H9 (cell line): ENCODE data around the gene SACM1L. TPM values are rescaled to one million over a fixed set of nuclear protein-coding genes. Genes with fewer than 3 reads are reported as not detected.
"Not testable (repeated sequence)": the region's sequence is repeated elsewhere in the genome, so short reads cannot be mapped to it uniquely, and the experiment has no call there.

Experiments used
- DNase-seq: peaks from one replicate; pipeline ENCODE4 v3.0.0-alpha.2; 2017
- H2AFZ ChIP-seq: one replicate; pipeline ENCODE4 v1.6.1; 2013; ENCODE audit warnings: mild to moderate bottlenecking, low read length, control low read depth, moderate library complexity
- H2AK5ac ChIP-seq: 2 replicates; pipeline ENCODE4 v1.6.1; 2013; ENCODE audit warnings: low read length, control low read depth, mixed read lengths; ENCODE audit not compliant: insufficient read length
- H2BK120ac ChIP-seq: one replicate; pipeline ENCODE4 v1.6.1; 2013; ENCODE audit warnings: low read depth, mild to moderate bottlenecking, low read length, control low read depth, inconsistent platforms; ENCODE audit not compliant: poor library complexity, severe bottlenecking
- H2BK12ac ChIP-seq: 2 replicates; pipeline ENCODE4 v1.6.1; 2013; ENCODE audit warnings: low read length, control low read depth, mixed read lengths, low read depth; ENCODE audit not compliant: insufficient read length
- H2BK15ac ChIP-seq: 2 replicates; pipeline ENCODE4 v1.6.1; 2013; ENCODE audit warnings: low read depth, low read length, control low read depth
- H2BK20ac ChIP-seq: one replicate; pipeline ENCODE4 v1.6.1; 2013; ENCODE audit warnings: low read depth, mild to moderate bottlenecking, low read length, control low read depth, inconsistent platforms; ENCODE audit not compliant: poor library complexity, severe bottlenecking
- H2BK5ac ChIP-seq: 2 replicates; pipeline ENCODE4 v1.6.1; 2013; ENCODE audit warnings: low read length, control low read depth, mixed read lengths; ENCODE audit not compliant: insufficient read length
- H3K14ac ChIP-seq: 2 replicates; pipeline ENCODE4 v1.6.1; 2013; ENCODE audit warnings: low read length, control low read depth; ENCODE audit not compliant: insufficient read depth
- H3K18ac ChIP-seq: 2 replicates; pipeline ENCODE4 v1.6.1; 2013; ENCODE audit warnings: low read depth, mild to moderate bottlenecking, mixed read lengths, low read length, control low read depth; ENCODE audit not compliant: insufficient read length
- H3K23ac ChIP-seq: 2 replicates; pipeline ENCODE4 v1.6.1; 2013; ENCODE audit warnings: low read length, control low read depth, mixed read lengths, low read depth; ENCODE audit not compliant: insufficient read length
- H3K23me2 ChIP-seq: 2 replicates; pipeline ENCODE4 v1.6.1; 2013; ENCODE audit warnings: low read depth, mild to moderate bottlenecking, mixed read lengths, low read length, control low read depth; ENCODE audit not compliant: insufficient read length, poor library complexity, severe bottlenecking
- H3K27ac ChIP-seq: 2 replicates; pipeline ENCODE4 v1.5.1; 2013; ENCODE audit warnings: low read length, control low read depth, mixed read lengths, low read depth; ENCODE audit not compliant: insufficient read length
- H3K27me3 ChIP-seq: 2 replicates; pipeline ENCODE4 v1.6.1; 2013; ENCODE audit warnings: low read length, control low read depth, inconsistent platforms; ENCODE audit not compliant: insufficient read depth
- H3K4ac ChIP-seq: 2 replicates; pipeline ENCODE4 v1.6.1; 2013; ENCODE audit warnings: low read depth, mild to moderate bottlenecking, control low read depth, inconsistent platforms, low read length, moderate library complexity
- H3K4me1 ChIP-seq: 2 replicates; pipeline ENCODE4 v1.6.1; 2013; ENCODE audit warnings: low read length, control low read depth, inconsistent platforms; ENCODE audit not compliant: insufficient read depth
- H3K4me2 ChIP-seq: 2 replicates; pipeline ENCODE4 v1.6.1; 2013; ENCODE audit warnings: low read length, control low read depth, mixed read lengths; ENCODE audit not compliant: insufficient read length, insufficient read depth
- H3K56ac ChIP-seq: 2 replicates; pipeline ENCODE4 v1.6.1; 2013; ENCODE audit warnings: low read depth, mild to moderate bottlenecking, mixed read lengths, low read length, control low read depth; ENCODE audit not compliant: insufficient read length
- H3K79me1 ChIP-seq: 2 replicates; pipeline ENCODE4 v1.6.1; 2013; ENCODE audit warnings: low read depth, mild to moderate bottlenecking, moderate library complexity, low read length, control low read depth, inconsistent platforms; ENCODE audit not compliant: insufficient read depth, poor library complexity, severe bottlenecking
- H3K79me2 ChIP-seq: 2 replicates; pipeline ENCODE4 v1.6.1; 2013; ENCODE audit warnings: low read length, control low read depth, inconsistent platforms; ENCODE audit not compliant: insufficient read depth
- H3K9ac ChIP-seq: 2 replicates; pipeline ENCODE4 v1.6.1; 2013; ENCODE audit warnings: low read length, control low read depth, mixed read lengths; ENCODE audit not compliant: insufficient read length; ENCODE audit errors: extremely low read depth
- H3K9me3 ChIP-seq: one replicate; pipeline ENCODE4 v1.6.1; 2013; ENCODE audit warnings: low read depth, low read length, inconsistent platforms; ENCODE audit not compliant: control insufficient read depth
- H3T11ph ChIP-seq: one replicate; pipeline ENCODE4 v1.6.1; 2013; ENCODE audit warnings: mild to moderate bottlenecking, low read length, control low read depth, inconsistent platforms
- H4K20me1 ChIP-seq: one replicate; pipeline ENCODE4 v1.6.1; 2013; ENCODE audit not compliant: control insufficient read depth, insufficient read length, insufficient read depth
- H4K5ac ChIP-seq: 2 replicates; pipeline ENCODE4 v1.6.1; 2013; ENCODE audit warnings: low read depth, mild to moderate bottlenecking, mixed read lengths, low read length, control low read depth; ENCODE audit not compliant: insufficient read length
- H4K8ac ChIP-seq: replicated peaks from 2 replicates; pipeline ENCODE4 v1.6.1; 2013; ENCODE audit warnings: low read length, control low read depth, mixed read lengths, low read depth; ENCODE audit not compliant: insufficient read length
- H4K91ac ChIP-seq: 2 replicates; pipeline ENCODE4 v1.6.1; 2013; ENCODE audit warnings: low read depth, mild to moderate bottlenecking, moderate library complexity, mixed read lengths, low read length, control low read depth; ENCODE audit not compliant: insufficient read length
- H3K27ac Mint-ChIP-seq, 3 experiments: 2 replicates in 2 of 3; 3 replicates in 1 of 3; pipeline ENCODE4 v1.8.0; 2020 to 2021; ENCODE audit warnings: mixed read lengths in 3 of 3, mild to moderate bottlenecking in 1 of 3, moderate library complexity in 1 of 3
- H3K27me3 Mint-ChIP-seq: 2 replicates; pipeline ENCODE4 v1.8.0; 2021; ENCODE audit warnings: low read depth, mild to moderate bottlenecking, moderate library complexity, mixed read lengths
- H3K36me3 Mint-ChIP-seq, 3 experiments: 2 replicates in 2 of 3; 3 replicates in 1 of 3; pipeline ENCODE4 v1.8.0; 2020 to 2021; ENCODE audit warnings: low read depth in 3 of 3, mixed read lengths in 3 of 3; ENCODE audit not compliant: insufficient read depth in 1 of 3
- H3K4me1 Mint-ChIP-seq, 2 experiments: 2 replicates each; pipeline ENCODE4 v1.8.0; 2020; ENCODE audit warnings: mixed read lengths in 2 of 2
- H3K4me3 Mint-ChIP-seq, 2 experiments: 2 replicates in 1 of 2; 3 replicates in 1 of 2; pipeline ENCODE4 v1.8.0; 2020 to 2021; ENCODE audit warnings: mild to moderate bottlenecking in 2 of 2, mixed read lengths in 2 of 2, moderate library complexity in 1 of 2
- H3K9me3 Mint-ChIP-seq, 2 experiments: 2 replicates in 1 of 2; 3 replicates in 1 of 2; pipeline ENCODE4 v1.8.0; 2020; ENCODE audit warnings: mild to moderate bottlenecking in 2 of 2, mixed read lengths in 2 of 2, moderate library complexity in 1 of 2
- WGBS: extraction: QIAGEN DNeasy Blood & Tissue Kit; methylation state at CpG from one replicate; pipeline ENCODE4 v1.1.7; 2013; ENCODE audit warnings: missing lambda C conversion rate, low lambda C conversion rate, mixed read lengths; ENCODE audit not compliant: insufficient read length; ENCODE audit errors: extremely low coverage; 5-methylcytosine and 5-hydroxymethylcytosine counted together
- total RNA-seq: library from RNA; stranded (reverse); gene quantifications from 2 replicates; pipeline ENCODE4 v1.2.1, GENCODE V29; 2021
- TF ChIP-seq, protein P1 (sequence below): fragments of 200-600 bp; sonication (generic); conservative IDR thresholded peaks from 3 replicates; pipeline ENCODE4 v1.8.0; 2021; ENCODE audit warnings: antibody characterized with exemption, mild to moderate bottlenecking

Gene SACM1L
- total RNA-seq, 1 experiment from 2014 or later: 52.8 TPM

DNA sequence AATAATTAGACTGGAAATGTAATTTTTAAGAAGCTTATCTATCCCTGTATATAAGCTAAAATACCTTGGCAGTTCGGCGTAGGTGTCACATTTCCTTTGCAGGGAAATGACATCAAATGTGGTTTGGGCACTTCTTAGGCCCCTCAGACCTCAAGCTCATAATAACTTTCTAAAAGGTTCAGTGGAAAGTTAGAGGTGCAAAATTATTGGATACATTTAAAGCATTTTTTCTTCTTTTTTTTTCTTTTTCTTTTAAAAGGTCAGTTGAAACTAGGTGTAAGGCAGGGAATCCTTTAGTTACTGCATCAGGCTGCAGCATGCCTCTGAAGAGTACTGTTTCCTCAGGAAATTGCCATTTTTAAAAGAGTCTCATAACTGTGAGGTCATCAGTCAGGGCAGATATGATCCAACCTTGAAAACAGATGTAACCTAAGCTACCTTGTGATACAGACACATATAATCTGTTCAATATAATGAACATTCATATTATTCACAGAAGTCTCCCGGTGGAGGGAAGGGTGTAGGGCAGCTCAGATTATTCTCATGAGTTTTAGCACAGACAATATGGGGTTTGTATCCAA lies 4.8 kb downstream of the SACM1L start:
- Histone ChIP-seq H3K9me3 (no peaks in the 10 kb centered on the region), H3K4me1 (peaks cover 3% of the 10 kb centered on the region; the same call in 1 of the 2 replicates), H3K56ac (no peak overlapping the region), H2BK5ac (no peak overlapping the region), H4K91ac (no peak overlapping the region), H3K23me2 (peaks cover 3% of the 10 kb centered on the region), H3K4ac (no peak overlapping the region), H4K20me1 (no peaks in the 10 kb centered on the region), H3K4me2 (no peak overlapping the region), H2BK12ac (no peak overlapping the region), H3K9ac (no peak overlapping the region), H4K5ac (no peak overlapping the region), H2BK15ac (no peak overlapping the region), H3K14ac (no peak overlapping the region), H3K79me2 (peaks cover 46% of the 10 kb centered on the region), H3T11ph (no peak overlapping the region), H3K27me3 (no peaks in the 10 kb centered on the region), H4K8ac (no peak overlapping the region), H2AK5ac (no peak overlapping the region), H3K23ac (no peak overlapping the region), H2AFZ (no peak overlapping the region), H3K27ac (no peak overlapping the region), H2BK20ac (no peak overlapping the region), H3K79me1 (peaks cover 5% of the 10 kb centered on the region), H2BK120ac (no peak overlapping the region), H3K18ac (no peak overlapping the region)
- no CpG with 5 or more reads among the region's 3 CpGs for WGBS
- H3K27me3 Mint-ChIP-seq: peaks cover under 1% of the 10 kb centered on the region
- peaks cover 13 to 30% (median 25%) of the 10 kb centered on the region in 3 experiments for H3K36me3 Mint-ChIP-seq
- peak overlapping the region; percentile 21 to 71 (median 41); a peak in 4 of 7 replicates for H3K27ac Mint-ChIP-seq
- peaks cover 54 to 55% of the 10 kb centered on the region in 2 experiments for H3K4me1 Mint-ChIP-seq
- TF ChIP-seq, protein P1, sequence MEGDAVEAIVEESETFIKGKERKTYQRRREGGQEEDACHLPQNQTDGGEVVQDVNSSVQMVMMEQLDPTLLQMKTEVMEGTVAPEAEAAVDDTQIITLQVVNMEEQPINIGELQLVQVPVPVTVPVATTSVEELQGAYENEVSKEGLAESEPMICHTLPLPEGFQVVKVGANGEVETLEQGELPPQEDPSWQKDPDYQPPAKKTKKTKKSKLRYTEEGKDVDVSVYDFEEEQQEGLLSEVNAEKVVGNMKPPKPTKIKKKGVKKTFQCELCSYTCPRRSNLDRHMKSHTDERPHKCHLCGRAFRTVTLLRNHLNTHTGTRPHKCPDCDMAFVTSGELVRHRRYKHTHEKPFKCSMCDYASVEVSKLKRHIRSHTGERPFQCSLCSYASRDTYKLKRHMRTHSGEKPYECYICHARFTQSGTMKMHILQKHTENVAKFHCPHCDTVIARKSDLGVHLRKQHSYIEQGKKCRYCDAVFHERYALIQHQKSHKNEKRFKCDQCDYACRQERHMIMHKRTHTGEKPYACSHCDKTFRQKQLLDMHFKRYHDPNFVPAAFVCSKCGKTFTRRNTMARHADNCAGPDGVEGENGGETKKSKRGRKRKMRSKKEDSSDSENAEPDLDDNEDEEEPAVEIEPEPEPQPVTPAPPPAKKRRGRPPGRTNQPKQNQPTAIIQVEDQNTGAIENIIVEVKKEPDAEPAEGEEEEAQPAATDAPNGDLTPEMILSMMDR: peak; percentile 39; the same call in 2 of the 3 replicates
- DNase-seq: no peak
- no peak overlapping the region for H3K4me3 Mint-ChIP-seq
- H3K9me3 Mint-ChIP-seq: peaks cover under 1 to 1% of the 10 kb centered on the region in 2 experiments; a peak in 2 of 5 replicates

DNA sequence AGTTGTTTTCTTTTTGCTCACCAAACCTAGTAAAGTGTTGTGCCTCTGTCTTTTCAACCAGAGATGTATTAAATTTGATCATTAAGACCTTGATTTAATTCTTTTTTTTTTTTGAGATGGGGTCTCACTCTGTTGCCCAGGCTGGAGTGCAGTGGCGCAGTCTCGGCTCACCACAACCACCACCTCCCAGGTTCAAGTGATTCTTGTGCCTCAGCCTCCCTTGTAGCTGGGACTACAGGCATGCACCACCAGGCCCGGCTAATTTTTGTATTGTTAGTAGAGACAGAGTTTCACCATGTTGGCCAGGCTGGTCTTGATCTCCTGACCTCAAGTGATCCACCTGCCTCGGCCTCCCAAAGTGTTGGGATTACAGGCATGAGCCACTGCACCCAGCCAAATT lies 6.0 kb downstream of the SACM1L start:
- not testable (repeated sequence) for H3K14ac ChIP-seq, H3K4me2 ChIP-seq, H3K23me2 ChIP-seq, H4K8ac ChIP-seq, H2BK120ac ChIP-seq, H2BK5ac ChIP-seq, H3K9me3 Mint-ChIP-seq, H2BK15ac ChIP-seq, H4K91ac ChIP-seq, H3K56ac ChIP-seq, H3T11ph ChIP-seq, H3K4me1 ChIP-seq, DNase-seq, H2AFZ ChIP-seq, H3K4me3 Mint-ChIP-seq, H3K9ac ChIP-seq, H3K23ac ChIP-seq, H4K20me1 ChIP-seq, H3K27me3 ChIP-seq, H4K5ac ChIP-seq, H3K9me3 ChIP-seq, H3K27ac ChIP-seq, H2AK5ac ChIP-seq, H3K79me1 ChIP-seq, H3K27me3 Mint-ChIP-seq, H3K18ac ChIP-seq, H2BK12ac ChIP-seq, H2BK20ac ChIP-seq, H3K4ac ChIP-seq
- WGBS: no CpG with 5 or more reads among the region's 4 CpGs
- H3K79me2 ChIP-seq: peaks cover 41% of the 10 kb centered on the region
- Mint-ChIP-seq H3K4me1 (peaks cover 63 to 64% of the 10 kb centered on the region in 2 experiments), H3K36me3 (peaks cover 13 to 33% (median 25%) of the 10 kb centered on the region in 3 experiments; a peak in 6 of 7 replicates), H3K27ac (0 out of 7 replicates have a peak overlapping the region, but pooled peaks of 1 of the 3 experiments have one; percentile 71)
